Activated effector memory CD4-positive, alpha-beta T cell treated with anti-CD3 and anti-CD28 coated beads, Interleukin-2, amount 50 U/mL, for 16 hours (primary cell): ENCODE results near the gene ZNF280D.

Experiments
- DNase-seq: peaks from one replicate; pipeline ENCODE4 v3.0.0-alpha.2; 2020

Gene ZNF280D

DNA sequence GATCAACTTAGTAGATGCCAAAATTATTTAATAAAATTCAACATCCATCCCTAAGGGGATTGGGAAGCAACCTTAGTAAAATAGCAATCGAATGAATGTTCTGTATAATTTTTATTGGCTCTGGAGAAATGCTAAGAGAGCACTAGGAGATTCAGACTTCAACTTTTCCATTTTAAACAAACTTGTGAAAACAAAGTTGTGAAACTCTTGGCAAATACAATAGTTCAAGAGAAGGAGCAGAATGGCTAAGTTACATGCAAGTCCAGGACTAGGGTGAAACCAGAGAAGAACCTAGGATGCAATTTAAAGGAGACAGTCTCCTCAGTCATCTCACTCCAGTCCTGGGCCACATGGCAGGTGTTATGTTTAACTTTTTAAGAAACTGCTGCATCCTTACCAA lies 16.7 kb upstream of the ZNF280D start:
- DNase-seq = no peak

- no peak for DNase-seq
Observed at GRCh38 chr15:56744701-56745683, 11.7 kb upstream of the ZNF280D start.

GRCh38 chr15:56741541-56741940 lies 8.2 kb upstream of the ZNF280D start:
- no peak for DNase-seq

DNA sequence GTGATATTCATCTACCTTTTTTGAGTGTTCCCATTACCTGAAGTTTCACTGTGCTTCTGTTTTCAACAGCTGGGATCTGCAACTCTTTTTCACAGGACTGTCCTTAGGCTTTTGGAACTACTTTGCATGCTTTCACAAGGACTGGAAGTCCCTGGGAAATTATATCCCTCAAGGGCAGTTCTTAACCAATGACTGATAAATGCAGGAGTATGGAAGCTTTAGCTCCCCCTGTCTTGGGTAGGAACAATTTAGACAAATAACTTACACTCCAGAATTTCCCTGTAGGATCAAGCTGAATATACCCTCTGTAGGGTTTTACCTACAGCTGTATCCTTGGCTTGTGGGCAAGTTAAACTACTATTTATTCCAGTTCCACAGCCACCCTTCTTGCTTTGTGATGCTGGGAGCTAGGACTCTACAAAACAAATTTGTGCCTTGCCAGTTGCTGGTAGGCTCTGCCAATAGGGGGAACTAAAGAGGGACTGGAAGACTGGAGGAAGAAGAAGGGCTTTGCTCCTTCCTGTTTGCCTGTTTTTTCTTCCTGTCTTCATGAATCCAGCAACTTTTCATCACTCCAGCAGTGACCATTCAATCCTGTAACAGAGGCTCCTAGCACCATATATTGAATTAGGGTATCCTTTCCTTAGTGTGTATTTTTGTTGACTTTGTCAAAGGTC lies 6.8 kb upstream of the ZNF280D start:
- no peak for DNase-seq

- no peak for DNase-seq
Observed at GRCh38 chr15:56739474-56739873, 6.2 kb upstream of the ZNF280D start.

DNA sequence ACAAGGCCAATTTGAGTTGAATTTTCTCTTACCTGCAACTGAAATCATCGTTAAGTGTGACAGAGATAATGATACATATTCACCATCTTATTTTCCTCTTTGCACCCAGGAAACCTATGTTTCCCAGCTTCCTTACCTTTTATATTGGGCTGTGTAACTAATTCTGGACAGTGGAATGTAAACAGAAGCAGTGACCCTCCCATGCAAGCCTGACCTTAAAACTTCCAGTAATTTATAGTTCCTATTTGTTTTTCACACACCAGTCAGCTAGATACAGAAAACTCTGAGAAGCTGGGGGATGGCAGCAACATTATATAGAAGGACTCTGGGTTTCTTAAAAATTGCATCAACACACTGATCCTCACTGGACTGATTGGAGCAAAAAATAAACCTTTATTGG lies 4.5 kb upstream of the ZNF280D start:
- no peak for DNase-seq

DNA sequence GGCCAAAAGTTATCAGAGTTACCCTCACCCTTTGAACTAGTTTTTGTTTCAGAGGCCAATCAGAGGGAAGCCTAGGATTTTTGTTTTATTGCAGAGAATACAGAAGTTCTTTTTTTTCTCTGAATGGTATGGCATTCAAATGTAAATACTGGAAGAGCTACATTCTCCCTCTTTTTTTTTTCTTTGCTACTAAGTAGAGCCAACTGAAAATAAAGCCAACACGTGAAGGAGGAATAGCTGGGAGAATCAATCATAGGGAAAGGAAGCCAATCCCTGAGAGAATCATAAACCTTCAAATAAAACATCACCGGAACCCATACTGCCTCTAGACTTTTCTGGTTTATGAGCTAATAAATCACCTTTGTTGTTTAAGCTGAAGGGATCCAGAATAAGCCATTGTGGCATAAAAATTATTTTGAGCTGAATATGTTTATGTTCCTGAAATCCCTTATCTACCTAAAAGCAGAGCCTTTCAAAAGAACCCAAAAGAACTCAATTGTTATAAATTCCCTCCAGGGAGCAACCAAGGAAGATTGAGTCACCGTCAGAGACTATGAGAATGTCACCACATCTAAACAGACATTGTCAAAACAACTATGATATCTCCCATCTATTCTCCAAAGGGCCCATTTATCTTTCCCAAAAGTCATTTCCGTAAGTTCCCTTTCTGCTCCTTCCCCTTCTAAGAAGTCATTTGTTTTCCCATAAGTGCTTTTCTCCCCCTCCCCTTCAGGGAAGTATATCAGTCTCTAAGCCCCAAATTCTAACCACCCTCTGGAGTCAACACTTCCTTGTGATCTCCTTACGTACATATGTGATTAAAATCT lies 3.8 kb upstream of the ZNF280D start:
- no peak for DNase-seq

DNA sequence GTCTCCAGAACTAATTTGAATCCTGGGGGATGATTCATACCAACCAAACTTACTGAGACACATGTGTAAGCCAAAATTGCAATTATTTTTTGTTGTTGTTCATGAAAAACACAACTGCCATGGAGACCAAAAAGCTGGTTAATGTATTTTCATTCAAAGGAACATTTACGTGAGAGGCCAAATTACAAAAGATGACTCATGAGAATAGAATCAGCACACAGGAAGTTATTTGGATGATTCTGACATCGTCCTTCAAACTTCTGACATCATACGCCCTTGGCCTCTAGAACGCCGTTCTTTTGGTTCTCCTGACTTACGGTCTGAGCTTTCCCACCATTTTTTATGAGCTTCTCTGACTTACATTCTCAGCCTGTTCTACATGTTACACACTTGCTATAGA lies 3.0 kb upstream of the ZNF280D start:
- DNase-seq = no peak

DNA sequence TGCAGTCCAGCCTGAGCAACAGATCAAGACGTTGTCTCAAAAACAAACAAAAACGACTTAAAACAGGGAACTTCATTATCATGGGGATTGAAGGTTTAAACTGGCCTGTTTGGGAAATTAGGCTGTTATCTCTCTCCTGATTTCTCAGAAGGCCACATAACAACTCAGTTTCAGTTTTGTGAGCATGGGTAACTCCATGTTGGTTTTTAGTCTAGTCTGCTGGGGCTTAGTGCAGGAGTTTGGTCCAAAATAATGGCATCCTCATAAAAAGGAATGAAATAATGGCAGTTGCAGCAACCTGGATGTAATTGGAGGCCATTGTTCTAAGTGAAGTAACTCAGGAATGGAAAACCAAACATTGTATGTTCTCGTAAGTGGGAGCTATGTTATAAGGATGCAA lies 2.3 kb upstream of the ZNF280D start:
- no peak for DNase-seq

DNA sequence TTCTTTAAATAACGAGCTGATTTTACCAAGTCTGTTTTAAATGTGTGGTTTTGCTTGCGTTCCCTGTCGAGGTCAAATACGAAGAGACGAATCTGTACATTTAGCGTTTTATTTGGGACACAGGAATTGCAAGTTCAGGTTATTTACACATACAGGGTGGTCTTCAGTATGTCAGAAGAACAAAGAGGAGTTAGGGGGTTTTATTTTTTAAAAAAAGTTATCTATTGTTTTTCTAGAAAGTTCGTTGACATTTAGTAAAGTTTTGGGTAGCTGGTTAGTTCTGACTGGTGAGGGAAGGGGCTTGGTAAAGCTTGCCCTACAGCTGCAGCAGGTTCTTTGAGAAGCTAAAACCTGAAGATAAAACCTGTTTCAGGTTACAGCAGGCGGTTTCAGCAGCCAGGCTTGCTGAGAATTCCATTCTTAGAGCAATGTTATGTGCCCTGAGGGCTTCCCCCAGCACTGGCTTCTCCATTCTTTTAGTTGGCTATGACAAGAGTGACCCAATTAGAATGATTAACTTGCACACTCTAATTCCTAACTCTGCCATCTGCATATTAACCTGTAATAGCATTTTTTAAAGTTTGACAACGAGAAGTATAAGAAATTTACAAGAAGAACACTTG lies 815 bp upstream of the ZNF280D start:
- DNase-seq = no peak

DNA sequence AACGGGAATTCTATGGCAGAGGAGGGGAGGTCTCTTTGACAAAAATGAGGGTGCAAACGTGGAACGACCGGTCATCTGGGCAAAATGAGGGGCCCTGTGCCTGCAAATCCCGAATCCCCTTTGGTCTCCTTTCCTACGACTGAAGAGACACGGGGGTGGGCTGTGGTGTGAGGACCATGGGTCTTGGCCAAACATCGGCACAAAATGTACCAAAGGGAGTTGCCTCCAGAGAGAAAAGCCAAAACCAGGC lies 498 bp downstream of the ZNF280D start:
- no peak for DNase-seq

GRCh38 chr15:56732135-56732885 lies 999 bp downstream of the ZNF280D start:
- peak; percentile 63 for DNase-seq

- DNase-seq = no peak
Observed at GRCh38 chr15:56731548-56731947, 1.8 kb downstream of the ZNF280D start.

GRCh38 chr15:56729561-56729960 lies 3.7 kb downstream of the ZNF280D start:
- no peak for DNase-seq

GRCh38 chr15:56725386-56725785 lies 7.9 kb downstream of the ZNF280D start:
- DNase-seq = no peak

DNA sequence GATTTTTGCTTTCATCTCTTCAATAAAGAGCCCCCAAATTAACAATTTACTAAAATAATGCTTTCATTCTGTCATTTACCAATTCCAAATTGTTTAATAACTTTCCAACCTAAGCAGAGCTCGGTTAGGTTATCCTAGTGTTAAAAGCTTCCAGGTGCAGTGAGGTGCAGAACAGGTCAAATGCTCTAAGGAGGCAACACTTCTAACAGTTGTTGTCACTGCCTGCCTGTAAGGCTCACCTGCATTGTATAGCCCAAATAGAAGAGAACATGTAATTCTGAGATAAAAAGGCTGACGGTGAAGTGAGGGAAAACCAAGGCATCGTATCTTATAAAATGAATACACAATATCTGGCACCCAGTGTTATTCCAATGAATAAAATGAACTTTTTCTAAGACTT lies 9.1 kb downstream of the ZNF280D start:
- DNase-seq = no peak

DNA sequence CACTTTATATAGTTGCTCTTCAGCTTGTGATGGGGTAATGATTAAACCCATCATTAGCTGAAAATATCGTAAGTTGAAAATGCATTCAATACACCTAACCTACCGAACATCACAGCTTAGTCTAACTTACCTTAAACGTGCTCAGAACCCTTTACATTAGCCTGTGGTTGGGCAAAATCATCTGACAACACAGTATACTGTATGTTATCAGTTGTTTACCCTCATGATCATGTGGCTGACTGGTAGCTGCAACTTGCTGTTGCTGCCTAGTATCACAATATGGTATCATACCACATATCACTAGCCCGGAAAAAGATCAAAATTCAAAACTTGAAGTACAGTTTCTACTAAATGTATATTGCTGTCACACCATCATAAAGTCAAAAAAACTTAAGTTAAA lies 9.5 kb downstream of the ZNF280D start:
- DNase-seq = no peak

GRCh38 chr15:56719774-56720555 lies 13.3 kb downstream of the ZNF280D start:
- no peak for DNase-seq

- no peak for DNase-seq
Observed at GRCh38 chr15:56719021-56719612, 14.2 kb downstream of the ZNF280D start.

DNA sequence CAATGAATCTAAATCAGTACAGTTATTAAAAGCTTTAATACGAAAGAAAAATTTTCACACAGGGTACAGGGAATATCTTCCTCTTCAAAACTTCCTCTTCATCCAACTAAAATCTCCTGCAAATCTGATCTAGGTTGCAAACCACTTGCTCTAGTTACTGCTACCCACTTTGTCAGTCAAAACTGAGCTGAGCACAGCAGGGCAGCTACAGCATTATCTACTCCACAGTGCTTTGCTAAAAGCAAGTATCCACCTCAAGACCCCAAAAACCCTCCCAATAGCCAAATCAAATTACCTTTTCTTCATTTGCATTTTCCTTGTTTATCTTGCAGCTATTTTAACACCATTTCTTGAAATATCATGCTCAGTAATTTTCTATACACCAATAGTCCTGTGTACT lies 14.7 kb downstream of the ZNF280D start:
- DNase-seq = no peak

GRCh38 chr15:56716334-56716733 lies 17.0 kb downstream of the ZNF280D start:
- DNase-seq = no peak
